Stimulated activated CD4-positive, alpha-beta T cell treated with anti-CD3 and anti-CD28 coated beads, Interleukin-4, amount 100 ng/mL, for 48 hours (primary cell): ENCODE data around the gene AGGF1.
"Not testable (repeated sequence)": the region's sequence is repeated elsewhere in the genome, so short reads cannot be mapped to it uniquely, and the experiment has no call there.

Experiments
- DNase-seq, 2 donors: peaks; one replicate each; pipeline ENCODE4 v3.0.0-alpha.2; 2020; ENCODE audit warnings: low read depth in 2 of 2

Gene AGGF1, protein sequence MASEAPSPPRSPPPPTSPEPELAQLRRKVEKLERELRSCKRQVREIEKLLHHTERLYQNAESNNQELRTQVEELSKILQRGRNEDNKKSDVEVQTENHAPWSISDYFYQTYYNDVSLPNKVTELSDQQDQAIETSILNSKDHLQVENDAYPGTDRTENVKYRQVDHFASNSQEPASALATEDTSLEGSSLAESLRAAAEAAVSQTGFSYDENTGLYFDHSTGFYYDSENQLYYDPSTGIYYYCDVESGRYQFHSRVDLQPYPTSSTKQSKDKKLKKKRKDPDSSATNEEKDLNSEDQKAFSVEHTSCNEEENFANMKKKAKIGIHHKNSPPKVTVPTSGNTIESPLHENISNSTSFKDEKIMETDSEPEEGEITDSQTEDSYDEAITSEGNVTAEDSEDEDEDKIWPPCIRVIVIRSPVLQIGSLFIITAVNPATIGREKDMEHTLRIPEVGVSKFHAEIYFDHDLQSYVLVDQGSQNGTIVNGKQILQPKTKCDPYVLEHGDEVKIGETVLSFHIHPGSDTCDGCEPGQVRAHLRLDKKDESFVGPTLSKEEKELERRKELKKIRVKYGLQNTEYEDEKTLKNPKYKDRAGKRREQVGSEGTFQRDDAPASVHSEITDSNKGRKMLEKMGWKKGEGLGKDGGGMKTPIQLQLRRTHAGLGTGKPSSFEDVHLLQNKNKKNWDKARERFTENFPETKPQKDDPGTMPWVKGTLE

DNA sequence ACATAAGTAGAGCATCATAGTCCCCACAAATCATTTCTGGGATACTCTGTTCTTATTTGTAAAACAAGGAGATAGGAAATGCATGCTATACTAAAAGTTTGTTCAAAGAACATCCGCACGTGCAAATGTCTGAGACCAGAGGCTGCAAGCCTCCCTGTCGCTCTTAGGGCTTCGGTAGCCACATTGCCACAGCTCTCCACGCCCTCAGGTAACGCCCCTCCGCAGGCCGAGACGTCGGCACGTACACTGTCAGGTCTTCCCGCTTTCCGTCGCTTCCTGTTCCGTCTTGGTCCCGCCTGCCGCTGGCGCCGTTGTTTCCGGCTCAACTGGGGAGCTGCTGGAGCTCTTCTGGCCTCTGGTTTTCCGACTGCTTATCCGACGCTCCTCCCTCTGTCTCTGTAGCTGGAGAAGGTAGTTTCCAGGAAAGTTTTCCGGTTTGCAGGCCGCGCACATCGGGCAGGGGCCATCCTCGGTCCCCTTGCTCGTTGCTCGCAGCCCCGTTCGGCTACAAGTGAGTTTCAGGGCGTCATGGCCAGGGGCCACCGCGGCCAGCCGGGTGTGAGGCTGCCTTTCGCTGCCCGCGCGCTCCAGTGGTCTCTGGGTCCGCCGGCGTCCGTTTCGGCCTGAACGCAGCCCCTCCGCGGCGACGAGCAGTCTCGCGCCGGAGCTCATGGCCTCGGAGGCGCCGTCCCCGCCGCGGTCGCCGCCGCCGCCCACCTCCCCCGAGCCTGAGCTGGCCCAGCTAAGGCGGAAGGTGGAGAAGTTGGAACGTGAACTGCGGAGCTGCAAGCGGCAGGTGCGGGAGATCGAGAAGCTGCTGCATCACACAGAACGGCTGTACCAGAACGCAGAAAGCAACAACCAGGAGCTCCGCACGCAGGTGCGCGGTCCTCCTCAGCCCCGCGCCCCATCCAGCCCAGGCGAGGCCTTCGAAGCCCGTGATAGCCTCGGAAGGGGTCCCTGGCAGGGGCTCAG, at the start of gene AGGF1:
TSS of gene AGGF1 (plus strand) at position 308 of the 975 bp plus-strand sequence. CDS start at position 671, 363 bp downstream.
- peak; percentile 78 to 93 for DNase-seq

DNA sequence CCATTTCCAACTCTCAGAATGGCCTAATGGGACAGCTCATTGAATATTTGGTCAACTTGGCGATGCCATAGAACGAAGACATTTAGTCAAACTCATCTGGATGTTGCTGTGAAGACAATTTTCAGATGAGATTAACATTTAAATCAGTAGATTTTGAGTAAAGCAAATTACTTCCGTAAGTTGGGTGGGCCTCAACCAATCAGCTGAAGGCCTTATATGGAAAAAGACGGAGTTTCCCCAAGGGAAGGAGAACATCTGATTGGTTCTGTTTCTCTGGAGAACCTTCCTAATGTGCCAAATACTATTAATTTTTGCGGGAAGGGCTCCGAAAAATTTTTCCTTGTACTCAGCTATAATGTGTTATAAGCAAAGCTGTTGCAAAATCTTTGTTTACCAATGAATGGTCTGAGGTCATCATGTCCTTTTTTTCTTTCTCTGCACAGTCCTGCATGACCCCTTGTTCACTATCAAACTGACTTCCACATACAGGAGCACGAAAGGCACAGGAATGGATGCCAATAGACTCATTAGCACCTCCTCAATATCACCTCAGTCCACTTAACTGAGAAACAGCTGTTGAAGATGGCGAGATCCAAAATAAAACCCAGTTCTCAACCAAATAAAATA, 49.6 kb upstream of the AGGF1 start:
- DNase-seq, result no peak

DNA sequence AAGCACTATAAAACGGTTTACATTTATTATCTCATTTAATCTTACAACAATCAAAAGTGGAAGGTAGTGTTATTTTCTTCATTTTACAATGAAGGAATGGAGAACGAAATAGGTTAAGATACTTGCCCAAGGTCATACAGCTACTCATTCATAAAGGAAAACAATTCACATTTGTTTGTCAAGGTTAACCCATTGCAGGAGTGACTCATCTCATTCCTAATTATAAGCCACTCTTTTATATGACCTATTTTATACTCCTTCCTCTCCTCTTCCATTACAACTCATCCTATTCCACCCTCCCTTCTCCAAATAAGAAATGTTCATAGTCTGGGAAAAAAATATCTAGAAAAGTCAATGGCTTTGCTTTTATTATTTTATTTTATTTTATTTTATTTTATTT, 47.8 kb upstream of the AGGF1 start:
- DNase-seq, result no peak

DNA sequence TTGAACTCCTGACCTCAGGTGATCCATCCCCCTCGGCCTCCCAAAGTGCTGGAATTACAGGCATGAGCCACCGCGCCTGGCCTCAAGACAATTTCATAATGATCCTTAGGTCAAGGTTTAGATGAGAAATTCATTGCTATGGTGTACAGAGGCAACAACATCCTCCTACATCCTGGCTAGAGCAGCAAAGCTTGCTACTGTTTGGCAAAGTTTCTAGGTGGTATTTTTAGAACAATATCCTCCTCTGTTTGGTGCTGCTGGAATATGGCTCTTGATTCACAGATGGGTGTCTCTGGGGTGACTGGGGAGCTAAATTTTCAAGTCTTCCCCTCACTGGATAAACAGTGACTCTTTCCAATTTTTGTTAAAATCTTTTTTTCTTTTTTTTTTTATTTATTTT, 46.7 kb upstream of the AGGF1 start:
- no peak for DNase-seq

DNA sequence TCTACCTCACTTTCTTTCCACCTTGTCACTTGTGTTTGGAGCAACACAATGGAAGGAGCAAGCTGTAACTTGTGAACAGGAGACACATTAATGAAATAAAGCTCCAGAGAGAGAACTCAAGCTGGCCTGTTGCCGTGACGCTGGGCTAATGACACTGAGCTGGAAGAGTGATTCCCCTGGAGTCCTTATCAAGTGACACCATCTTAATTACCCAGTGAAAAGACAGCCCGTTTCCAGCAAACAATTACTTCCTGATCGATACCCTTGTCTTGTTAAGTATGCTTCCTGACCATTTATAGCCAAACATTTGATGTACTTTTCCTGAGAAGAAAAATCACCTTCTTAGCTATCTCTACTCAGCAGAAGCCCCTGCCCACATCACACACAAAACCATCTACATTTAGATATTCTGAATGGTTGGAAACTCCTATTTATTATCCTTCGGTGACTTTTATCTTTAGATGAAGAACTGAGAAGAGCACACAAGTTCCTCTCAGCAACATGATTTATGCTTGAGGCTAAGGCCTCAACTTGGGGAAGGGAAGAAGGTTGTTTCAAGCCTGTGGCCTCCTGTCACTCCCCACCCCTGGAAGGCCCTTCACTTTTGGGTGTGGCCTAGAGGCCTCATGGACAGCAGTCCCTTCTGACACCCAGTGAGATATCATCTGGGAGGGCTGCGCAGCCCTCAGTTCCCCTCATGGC, 43.2 kb upstream of the AGGF1 start:
- DNase-seq, result no peak

DNA sequence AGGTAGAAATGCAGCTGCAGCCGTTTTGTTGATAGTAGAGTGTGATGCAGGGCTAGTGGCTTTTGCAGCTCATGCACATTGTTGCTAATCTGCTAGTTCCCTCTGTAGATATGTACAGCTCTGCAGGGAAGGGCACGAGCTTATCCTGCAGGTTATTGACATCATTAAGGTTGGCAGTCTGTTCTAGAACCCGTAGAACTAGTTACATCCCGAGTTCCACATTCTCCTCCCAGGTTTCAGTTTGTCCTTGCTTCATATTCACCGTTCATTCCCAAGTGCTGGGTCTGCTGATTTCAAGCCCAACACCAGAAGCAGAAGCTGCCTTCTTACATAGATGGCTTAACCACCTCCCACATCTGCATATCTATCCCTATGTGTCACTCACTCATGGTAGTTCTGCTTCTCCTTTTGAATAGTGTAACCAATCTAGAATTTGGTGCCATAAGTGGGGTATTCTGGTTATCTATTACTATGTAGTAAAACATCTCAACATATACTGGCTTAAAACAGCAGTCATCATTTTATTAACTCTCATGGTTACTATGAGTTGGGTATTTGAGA, 39.2 kb upstream of the AGGF1 start:
- DNase-seq, result no peak

DNA sequence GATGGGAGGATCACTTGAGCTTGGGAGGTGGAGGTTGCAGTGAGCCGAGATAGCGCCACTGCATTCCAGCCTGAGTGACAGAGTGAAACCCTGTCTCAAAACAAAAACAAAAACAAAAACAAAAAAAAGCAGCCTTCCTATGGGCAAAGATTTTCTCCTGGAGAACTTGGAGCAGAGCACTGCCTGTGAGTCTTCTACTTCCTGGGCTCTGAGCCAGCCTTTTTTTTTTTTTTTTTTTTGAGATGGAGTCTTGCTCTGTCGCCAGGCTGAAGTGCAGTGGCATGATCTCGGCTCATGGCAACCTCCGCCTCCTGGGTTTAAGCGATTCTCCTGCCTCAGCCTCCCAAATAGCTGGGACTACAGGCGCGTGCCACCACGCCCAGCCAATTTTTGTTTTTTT, 36.8 kb upstream of the AGGF1 start:
- not testable (repeated sequence) for DNase-seq

DNA sequence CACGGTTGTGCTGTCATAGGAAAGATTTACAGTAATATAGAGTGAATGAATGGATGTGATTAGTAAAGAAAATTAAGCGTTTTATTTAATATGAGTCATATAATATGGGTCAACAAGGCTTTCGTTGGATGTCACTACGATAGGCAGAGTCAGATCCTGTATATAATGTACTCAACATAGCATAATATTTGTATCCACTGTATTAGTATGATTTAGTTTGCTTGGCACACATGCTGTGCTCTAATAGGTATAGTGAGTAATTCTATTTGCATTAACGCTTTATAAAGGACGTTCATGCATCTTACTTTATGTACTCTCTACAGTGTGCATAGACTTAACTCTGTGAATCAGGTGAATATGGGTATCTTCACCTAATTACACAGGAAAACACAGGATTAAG, 35.9 kb upstream of the AGGF1 start:
- DNase-seq, result no peak

DNA sequence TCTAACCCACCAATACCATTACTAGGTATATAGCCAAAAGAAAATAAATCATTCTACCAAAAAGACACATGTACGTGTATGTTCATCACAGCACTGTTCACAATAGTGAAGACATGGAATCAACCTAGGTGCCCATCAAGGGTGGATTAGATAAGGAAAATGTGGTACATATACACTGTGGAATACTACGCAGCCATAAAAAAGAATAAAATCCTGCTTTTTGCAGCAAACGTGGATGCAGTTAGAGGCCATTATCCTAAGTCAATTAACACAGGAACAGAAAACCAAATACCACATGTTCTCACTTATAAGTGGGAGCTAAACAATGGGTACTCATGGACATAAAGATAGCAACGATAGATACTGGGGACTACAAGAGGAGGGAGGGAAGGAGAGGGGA, 32.0 kb upstream of the AGGF1 start:
- not testable (repeated sequence) for DNase-seq

DNA sequence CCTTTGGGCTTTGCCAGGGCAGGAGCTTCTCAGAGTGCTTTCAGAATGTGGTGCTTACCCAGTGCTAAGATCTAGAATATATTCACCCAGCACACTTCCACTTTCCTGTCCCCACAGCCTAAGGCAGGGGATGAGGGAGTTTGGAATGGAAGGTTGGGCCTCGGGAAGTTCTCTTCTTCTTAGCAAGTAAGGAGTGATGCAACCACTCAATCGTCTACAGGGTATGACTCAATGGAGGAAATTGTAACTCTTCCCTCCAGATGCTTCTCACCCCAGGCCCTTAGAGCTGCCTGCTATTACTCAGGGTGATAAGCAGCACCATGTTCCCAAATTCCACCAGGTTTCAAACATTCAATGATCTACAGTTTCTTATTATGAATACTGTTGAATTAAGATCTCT, 30.8 kb upstream of the AGGF1 start:
- no peak for DNase-seq

DNA sequence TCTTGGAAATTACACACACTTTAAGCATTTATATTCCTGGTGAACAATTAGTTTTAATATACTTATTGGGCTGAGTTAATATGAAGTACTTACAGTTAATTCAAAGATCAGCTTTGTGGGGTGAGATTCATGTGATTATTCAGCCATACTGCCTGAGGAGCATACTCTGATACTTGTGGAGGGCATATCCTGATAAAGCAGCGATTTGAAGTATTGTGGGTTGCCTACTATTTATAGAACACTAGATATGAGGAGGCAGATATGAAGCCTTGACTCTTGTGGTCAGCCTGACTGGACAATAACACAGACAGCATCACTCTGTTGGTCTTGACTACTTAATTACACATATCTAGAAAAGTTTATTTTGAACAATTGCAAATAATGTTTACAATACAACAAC, 27.0 kb upstream of the AGGF1 start:
- no peak for DNase-seq

DNA sequence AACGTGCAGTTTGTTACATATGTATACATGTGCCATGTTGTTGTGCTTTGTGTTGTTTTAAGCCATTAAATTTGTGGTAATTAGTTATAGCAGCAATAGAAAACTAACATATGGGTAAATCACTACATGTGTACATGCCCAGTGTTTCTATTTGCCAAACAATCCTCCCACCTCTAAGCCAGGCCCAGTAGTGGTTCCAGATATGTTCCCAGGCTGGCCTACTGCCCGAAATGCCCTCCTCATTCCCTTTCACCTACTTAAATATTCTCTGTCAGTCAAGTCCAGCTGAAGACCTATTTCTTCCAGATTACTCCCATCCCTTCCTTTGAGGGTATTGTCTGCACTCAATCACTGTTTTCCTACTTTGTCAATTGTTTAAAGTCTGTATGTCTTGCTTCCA, 24.1 kb upstream of the AGGF1 start:
- DNase-seq, result no peak

DNA sequence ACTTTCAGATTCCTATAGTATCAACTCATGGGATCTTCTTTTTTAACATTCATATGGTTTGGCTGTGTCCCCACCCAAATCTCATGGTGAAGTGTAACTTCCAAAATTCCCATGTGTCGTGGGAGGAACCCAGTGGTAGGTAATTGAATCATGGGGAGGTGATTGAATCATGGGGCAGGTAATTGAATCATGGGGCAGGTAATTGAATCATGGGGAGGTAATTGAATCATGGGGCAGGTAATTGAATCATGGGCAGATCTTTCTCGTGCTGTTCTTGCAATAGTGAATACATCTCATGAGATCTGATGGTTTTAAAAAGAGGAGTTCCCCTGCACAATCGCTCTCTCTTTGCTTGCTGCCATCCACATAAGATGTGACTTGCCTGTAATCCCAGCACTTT, 21.8 kb upstream of the AGGF1 start:
- no peak for DNase-seq

DNA sequence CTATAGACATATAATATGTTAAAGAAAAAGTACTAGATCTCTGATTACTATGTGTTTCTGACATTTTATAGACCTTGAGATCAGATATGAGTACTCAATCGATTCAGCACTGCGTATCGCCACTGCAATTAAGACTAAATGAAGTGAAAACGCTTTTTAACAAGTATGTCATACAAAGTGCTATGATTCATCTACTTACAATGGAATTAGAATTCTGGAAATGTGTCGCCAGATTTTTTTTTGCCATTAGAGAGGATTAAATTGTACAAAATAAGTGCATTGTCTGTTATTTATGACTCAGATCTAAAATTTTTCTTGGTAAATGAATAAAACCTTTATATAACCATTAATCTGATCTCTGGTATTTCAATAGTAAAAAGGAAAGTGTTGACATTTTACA, 20.0 kb upstream of the AGGF1 start:
- DNase-seq, result no peak

DNA sequence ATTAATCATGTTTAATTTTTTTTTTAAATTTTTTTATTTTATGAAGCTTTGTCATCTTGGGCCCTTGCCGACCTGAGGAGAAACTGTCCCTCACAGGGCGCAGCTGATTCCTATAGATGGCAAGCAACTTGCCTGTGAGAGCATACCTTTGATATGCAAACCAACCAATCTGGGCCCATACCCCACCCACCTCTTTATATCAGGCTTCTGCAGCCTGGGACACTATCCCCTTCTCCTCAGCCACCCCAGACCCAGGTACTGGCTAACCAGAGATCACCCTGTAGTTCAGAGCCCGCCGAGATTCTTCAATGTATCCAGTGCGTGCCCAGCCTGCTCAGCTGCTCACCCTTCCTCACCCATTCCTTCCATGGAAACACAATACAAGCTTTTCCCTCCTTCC, 18.7 kb upstream of the AGGF1 start:
- DNase-seq, result no peak

DNA sequence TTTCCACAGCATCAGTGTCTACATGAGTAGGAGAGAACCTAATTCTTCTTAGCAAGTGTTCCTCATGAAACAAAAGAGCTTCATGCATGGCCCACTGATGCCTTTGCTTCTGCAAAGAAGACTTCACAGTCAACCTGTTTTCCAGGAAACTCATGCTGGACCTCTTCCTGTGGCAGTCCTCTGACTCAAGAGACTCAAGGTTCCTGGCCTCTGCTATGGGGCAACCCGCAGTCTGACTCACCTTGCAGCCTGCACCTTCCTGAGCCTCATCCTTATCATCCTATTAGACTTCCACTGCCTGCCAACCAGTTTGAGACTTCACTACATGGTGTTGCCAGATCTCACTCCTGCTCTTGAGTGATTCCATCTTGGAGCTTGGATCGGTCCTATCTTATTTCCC, 17.6 kb upstream of the AGGF1 start:
- DNase-seq, result no peak

DNA sequence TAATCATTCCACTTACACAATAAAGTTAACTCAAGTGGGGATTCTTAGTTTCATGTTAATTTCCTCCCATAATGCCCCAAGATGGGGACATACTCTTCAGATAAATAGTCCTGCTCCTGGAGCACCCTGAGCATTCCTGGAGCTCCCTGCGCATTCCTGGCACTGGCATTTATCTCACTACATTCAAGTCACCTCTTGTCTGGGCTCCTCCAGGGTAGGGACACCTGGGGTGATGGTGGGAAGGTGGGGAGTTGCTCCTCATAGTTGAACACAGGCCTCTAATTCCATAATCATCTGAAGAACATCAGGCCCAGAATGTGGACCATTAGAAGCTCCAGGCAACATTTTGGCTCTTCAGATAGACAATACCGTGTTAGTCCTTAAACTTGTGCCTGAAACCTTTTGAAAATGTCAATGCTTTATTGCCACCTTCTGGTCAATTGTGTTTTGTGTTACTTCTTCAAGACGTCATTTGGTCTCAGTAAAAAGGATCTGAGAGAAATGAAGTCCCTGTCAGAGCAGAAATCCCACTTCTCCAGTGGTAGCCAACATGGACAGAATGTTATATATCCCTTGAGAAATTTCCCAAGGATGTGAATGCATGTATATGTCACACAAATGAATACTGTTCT, 14.2 kb upstream of the AGGF1 start:
- DNase-seq, result no peak

DNA sequence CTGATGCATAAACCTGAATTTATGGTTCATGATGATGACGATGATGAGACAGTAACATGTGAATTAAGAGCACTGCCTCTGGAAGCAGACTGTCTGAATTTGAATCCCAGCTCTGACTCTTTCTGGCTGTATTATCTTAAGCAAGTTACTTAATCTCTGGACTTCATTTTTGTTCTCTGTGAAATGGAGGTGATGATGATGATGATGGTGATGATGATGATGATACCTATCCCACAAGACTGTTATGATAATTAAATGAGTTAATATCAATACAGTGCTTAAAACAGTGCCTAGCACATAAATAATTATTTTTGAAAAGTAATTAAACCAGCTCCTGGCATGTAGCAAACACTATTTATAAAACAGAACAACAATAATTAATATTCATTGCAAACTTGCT, 13.2 kb upstream of the AGGF1 start:
- DNase-seq, result no peak

DNA sequence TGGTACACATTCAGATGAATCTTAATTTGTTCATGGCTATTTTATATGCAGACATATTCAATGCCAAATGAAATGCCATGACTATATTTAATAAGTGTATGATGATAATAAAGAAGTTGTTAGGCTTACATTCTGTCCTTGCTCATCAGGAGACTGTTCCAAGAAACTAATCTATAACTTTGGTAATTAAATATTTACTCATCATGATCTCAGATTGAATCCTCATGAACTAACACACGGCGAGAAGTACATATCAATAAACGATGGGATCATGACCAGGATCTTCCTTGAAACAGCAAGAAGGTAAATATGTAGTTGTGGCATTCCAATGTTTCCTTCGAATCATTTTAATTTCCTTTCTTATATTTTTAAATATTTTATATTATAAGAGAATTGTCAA, 12.5 kb upstream of the AGGF1 start:
- DNase-seq, result no peak
